H9 (cell line): ENCODE results near the gene TRMT112. TPM values are rescaled to one million over a fixed set of nuclear protein-coding genes. Genes with fewer than 3 reads are reported as not detected.

Experiments
- DNase-seq: peaks from one replicate; pipeline ENCODE4 v3.0.0-alpha.2; 2017
- H2AFZ ChIP-seq: one replicate; pipeline ENCODE4 v1.6.1; 2013; ENCODE audit warnings: mild to moderate bottlenecking, low read length, control low read depth, moderate library complexity
- H2AK5ac ChIP-seq: 2 replicates; pipeline ENCODE4 v1.6.1; 2013; ENCODE audit warnings: low read length, control low read depth, mixed read lengths; ENCODE audit not compliant: insufficient read length
- H2BK120ac ChIP-seq: one replicate; pipeline ENCODE4 v1.6.1; 2013; ENCODE audit warnings: low read depth, mild to moderate bottlenecking, low read length, control low read depth, inconsistent platforms; ENCODE audit not compliant: poor library complexity, severe bottlenecking
- H2BK12ac ChIP-seq: 2 replicates; pipeline ENCODE4 v1.6.1; 2013; ENCODE audit warnings: low read length, control low read depth, mixed read lengths, low read depth; ENCODE audit not compliant: insufficient read length
- H2BK15ac ChIP-seq: 2 replicates; pipeline ENCODE4 v1.6.1; 2013; ENCODE audit warnings: low read depth, low read length, control low read depth
- H2BK20ac ChIP-seq: one replicate; pipeline ENCODE4 v1.6.1; 2013; ENCODE audit warnings: low read depth, mild to moderate bottlenecking, low read length, control low read depth, inconsistent platforms; ENCODE audit not compliant: poor library complexity, severe bottlenecking
- H2BK5ac ChIP-seq: 2 replicates; pipeline ENCODE4 v1.6.1; 2013; ENCODE audit warnings: low read length, control low read depth, mixed read lengths; ENCODE audit not compliant: insufficient read length
- H3K14ac ChIP-seq: 2 replicates; pipeline ENCODE4 v1.6.1; 2013; ENCODE audit warnings: low read length, control low read depth; ENCODE audit not compliant: insufficient read depth
- H3K18ac ChIP-seq: 2 replicates; pipeline ENCODE4 v1.6.1; 2013; ENCODE audit warnings: low read depth, mild to moderate bottlenecking, mixed read lengths, low read length, control low read depth; ENCODE audit not compliant: insufficient read length
- H3K23ac ChIP-seq: 2 replicates; pipeline ENCODE4 v1.6.1; 2013; ENCODE audit warnings: low read length, control low read depth, mixed read lengths, low read depth; ENCODE audit not compliant: insufficient read length
- H3K23me2 ChIP-seq: 2 replicates; pipeline ENCODE4 v1.6.1; 2013; ENCODE audit warnings: low read depth, mild to moderate bottlenecking, mixed read lengths, low read length, control low read depth; ENCODE audit not compliant: insufficient read length, poor library complexity, severe bottlenecking
- H3K27ac ChIP-seq: 2 replicates; pipeline ENCODE4 v1.5.1; 2013; ENCODE audit warnings: low read length, control low read depth, mixed read lengths, low read depth; ENCODE audit not compliant: insufficient read length
- H3K27me3 ChIP-seq: 2 replicates; pipeline ENCODE4 v1.6.1; 2013; ENCODE audit warnings: low read length, control low read depth, inconsistent platforms; ENCODE audit not compliant: insufficient read depth
- H3K4ac ChIP-seq: 2 replicates; pipeline ENCODE4 v1.6.1; 2013; ENCODE audit warnings: low read depth, mild to moderate bottlenecking, control low read depth, inconsistent platforms, low read length, moderate library complexity
- H3K4me1 ChIP-seq: 2 replicates; pipeline ENCODE4 v1.6.1; 2013; ENCODE audit warnings: low read length, control low read depth, inconsistent platforms; ENCODE audit not compliant: insufficient read depth
- H3K4me2 ChIP-seq: 2 replicates; pipeline ENCODE4 v1.6.1; 2013; ENCODE audit warnings: low read length, control low read depth, mixed read lengths; ENCODE audit not compliant: insufficient read length, insufficient read depth
- H3K56ac ChIP-seq: 2 replicates; pipeline ENCODE4 v1.6.1; 2013; ENCODE audit warnings: low read depth, mild to moderate bottlenecking, mixed read lengths, low read length, control low read depth; ENCODE audit not compliant: insufficient read length
- H3K79me1 ChIP-seq: 2 replicates; pipeline ENCODE4 v1.6.1; 2013; ENCODE audit warnings: low read depth, mild to moderate bottlenecking, moderate library complexity, low read length, control low read depth, inconsistent platforms; ENCODE audit not compliant: insufficient read depth, poor library complexity, severe bottlenecking
- H3K79me2 ChIP-seq: 2 replicates; pipeline ENCODE4 v1.6.1; 2013; ENCODE audit warnings: low read length, control low read depth, inconsistent platforms; ENCODE audit not compliant: insufficient read depth
- H3K9ac ChIP-seq: 2 replicates; pipeline ENCODE4 v1.6.1; 2013; ENCODE audit warnings: low read length, control low read depth, mixed read lengths; ENCODE audit not compliant: insufficient read length; ENCODE audit errors: extremely low read depth
- H3K9me3 ChIP-seq: one replicate; pipeline ENCODE4 v1.6.1; 2013; ENCODE audit warnings: low read depth, low read length, inconsistent platforms; ENCODE audit not compliant: control insufficient read depth
- H3T11ph ChIP-seq: one replicate; pipeline ENCODE4 v1.6.1; 2013; ENCODE audit warnings: mild to moderate bottlenecking, low read length, control low read depth, inconsistent platforms
- H4K20me1 ChIP-seq: one replicate; pipeline ENCODE4 v1.6.1; 2013; ENCODE audit not compliant: control insufficient read depth, insufficient read length, insufficient read depth
- H4K5ac ChIP-seq: 2 replicates; pipeline ENCODE4 v1.6.1; 2013; ENCODE audit warnings: low read depth, mild to moderate bottlenecking, mixed read lengths, low read length, control low read depth; ENCODE audit not compliant: insufficient read length
- H4K8ac ChIP-seq: replicated peaks from 2 replicates; pipeline ENCODE4 v1.6.1; 2013; ENCODE audit warnings: low read length, control low read depth, mixed read lengths, low read depth; ENCODE audit not compliant: insufficient read length
- H4K91ac ChIP-seq: 2 replicates; pipeline ENCODE4 v1.6.1; 2013; ENCODE audit warnings: low read depth, mild to moderate bottlenecking, moderate library complexity, mixed read lengths, low read length, control low read depth; ENCODE audit not compliant: insufficient read length
- H3K27ac Mint-ChIP-seq, 3 experiments: 2 replicates in 2 of 3; 3 replicates in 1 of 3; pipeline ENCODE4 v1.8.0; 2020 to 2021; ENCODE audit warnings: mixed read lengths in 3 of 3, mild to moderate bottlenecking in 1 of 3, moderate library complexity in 1 of 3
- H3K27me3 Mint-ChIP-seq: 2 replicates; pipeline ENCODE4 v1.8.0; 2021; ENCODE audit warnings: low read depth, mild to moderate bottlenecking, moderate library complexity, mixed read lengths
- H3K36me3 Mint-ChIP-seq, 3 experiments: 2 replicates in 2 of 3; 3 replicates in 1 of 3; pipeline ENCODE4 v1.8.0; 2020 to 2021; ENCODE audit warnings: low read depth in 3 of 3, mixed read lengths in 3 of 3; ENCODE audit not compliant: insufficient read depth in 1 of 3
- H3K4me1 Mint-ChIP-seq, 2 experiments: 2 replicates each; pipeline ENCODE4 v1.8.0; 2020; ENCODE audit warnings: mixed read lengths in 2 of 2
- H3K4me3 Mint-ChIP-seq, 2 experiments: 2 replicates in 1 of 2; 3 replicates in 1 of 2; pipeline ENCODE4 v1.8.0; 2020 to 2021; ENCODE audit warnings: mild to moderate bottlenecking in 2 of 2, mixed read lengths in 2 of 2, moderate library complexity in 1 of 2
- H3K9me3 Mint-ChIP-seq, 2 experiments: 2 replicates in 1 of 2; 3 replicates in 1 of 2; pipeline ENCODE4 v1.8.0; 2020; ENCODE audit warnings: mild to moderate bottlenecking in 2 of 2, mixed read lengths in 2 of 2, moderate library complexity in 1 of 2
- WGBS: extraction: QIAGEN DNeasy Blood & Tissue Kit; methylation state at CpG from one replicate; pipeline ENCODE4 v1.1.7; 2013; ENCODE audit warnings: missing lambda C conversion rate, low lambda C conversion rate, mixed read lengths; ENCODE audit not compliant: insufficient read length; ENCODE audit errors: extremely low coverage; 5-methylcytosine and 5-hydroxymethylcytosine counted together
- total RNA-seq: library from RNA; stranded (reverse); gene quantifications from 2 replicates; pipeline ENCODE4 v1.2.1, GENCODE V29; 2021
- TF ChIP-seq, protein P1 (sequence below): fragments of 200-600 bp; sonication (generic); conservative IDR thresholded peaks from 3 replicates; pipeline ENCODE4 v1.8.0; 2021; ENCODE audit warnings: antibody characterized with exemption, mild to moderate bottlenecking

TRMT112 gene
- total RNA-seq, 1 experiment from 2014 or later, result 315 TPM

DNA sequence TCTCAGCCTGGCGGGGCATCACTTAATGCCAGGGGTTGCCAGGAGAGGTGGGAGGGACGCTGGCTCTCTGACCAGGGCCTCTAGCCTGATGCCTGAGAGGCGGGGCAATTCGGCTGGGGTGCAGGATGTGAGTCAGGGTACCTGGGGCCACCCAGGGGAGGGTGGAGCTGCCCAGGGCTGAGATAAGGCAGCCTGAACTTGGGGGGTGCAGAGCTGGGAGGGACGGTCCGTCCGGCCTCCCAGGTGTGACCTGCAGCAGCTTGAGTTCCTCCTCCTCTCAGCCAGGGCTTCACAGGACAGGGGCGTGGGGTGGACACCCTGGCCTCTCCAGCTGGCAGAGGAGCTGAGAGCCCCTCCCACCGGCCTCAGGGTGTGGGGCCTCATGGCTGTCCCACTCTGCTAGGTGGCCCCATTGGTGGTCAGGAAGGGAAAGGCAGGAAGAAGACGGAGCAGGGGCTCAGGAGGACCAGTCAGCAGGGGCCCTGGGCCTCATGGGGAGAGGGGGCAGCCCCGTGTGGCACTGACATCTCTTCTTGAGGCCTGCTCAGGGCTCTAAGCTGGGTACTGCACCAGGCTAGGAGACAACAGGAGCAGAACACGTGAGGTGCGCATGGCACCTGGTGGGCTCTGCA lies 40.7 kb upstream of the TRMT112 start:
- H3K9me3 ChIP-seq, result no peaks in the 10 kb centered on the region
- Mint-ChIP-seq H3K4me3 (peak overlapping the region; percentile 39 to 58; a peak in 3 of 5 replicates), H3K36me3 (peaks cover 11 to 20% (median 15%) of the 10 kb centered on the region in 3 experiments; a peak in 6 of 7 replicates), H3K9me3 (no peaks in the 10 kb centered on the region), H3K27ac (no peak overlapping the region), H3K27me3 (no peaks in the 10 kb centered on the region), H3K4me1 (peaks cover 21 to 38% of the 10 kb centered on the region in 2 experiments)
- no CpG with 5 or more reads among the region's 13 CpGs for WGBS
- no peak overlapping the region for H2BK20ac ChIP-seq
- no peak overlapping the region for H2BK120ac ChIP-seq
- H2AFZ ChIP-seq, result no peak overlapping the region
- no peaks in the 10 kb centered on the region for H3K79me1 ChIP-seq
- no peaks in the 10 kb centered on the region for H3K79me2 ChIP-seq
- DNase-seq, result no peak
- no peak overlapping the region for H2BK15ac ChIP-seq
- H3K9ac ChIP-seq, result no peak overlapping the region
- TF ChIP-seq, protein P1, sequence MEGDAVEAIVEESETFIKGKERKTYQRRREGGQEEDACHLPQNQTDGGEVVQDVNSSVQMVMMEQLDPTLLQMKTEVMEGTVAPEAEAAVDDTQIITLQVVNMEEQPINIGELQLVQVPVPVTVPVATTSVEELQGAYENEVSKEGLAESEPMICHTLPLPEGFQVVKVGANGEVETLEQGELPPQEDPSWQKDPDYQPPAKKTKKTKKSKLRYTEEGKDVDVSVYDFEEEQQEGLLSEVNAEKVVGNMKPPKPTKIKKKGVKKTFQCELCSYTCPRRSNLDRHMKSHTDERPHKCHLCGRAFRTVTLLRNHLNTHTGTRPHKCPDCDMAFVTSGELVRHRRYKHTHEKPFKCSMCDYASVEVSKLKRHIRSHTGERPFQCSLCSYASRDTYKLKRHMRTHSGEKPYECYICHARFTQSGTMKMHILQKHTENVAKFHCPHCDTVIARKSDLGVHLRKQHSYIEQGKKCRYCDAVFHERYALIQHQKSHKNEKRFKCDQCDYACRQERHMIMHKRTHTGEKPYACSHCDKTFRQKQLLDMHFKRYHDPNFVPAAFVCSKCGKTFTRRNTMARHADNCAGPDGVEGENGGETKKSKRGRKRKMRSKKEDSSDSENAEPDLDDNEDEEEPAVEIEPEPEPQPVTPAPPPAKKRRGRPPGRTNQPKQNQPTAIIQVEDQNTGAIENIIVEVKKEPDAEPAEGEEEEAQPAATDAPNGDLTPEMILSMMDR, result no peak
- peaks cover 12% of the 10 kb centered on the region for H3K23me2 ChIP-seq
- H3K23ac ChIP-seq, result no peak overlapping the region
- no peak overlapping the region for H3K56ac ChIP-seq
- H3K27ac ChIP-seq, result no peak overlapping the region
- no peaks in the 10 kb centered on the region; the same call in 1 of the 2 replicates for H3K27me3 ChIP-seq
- H2AK5ac ChIP-seq, result no peak overlapping the region
- no peak overlapping the region; the same call in 1 of the 2 replicates for H3K14ac ChIP-seq
- H4K91ac ChIP-seq, result no peak overlapping the region
- H3K4ac ChIP-seq, result no peak overlapping the region
- no peak overlapping the region for H4K5ac ChIP-seq
- no peak overlapping the region for H4K8ac ChIP-seq
- no peak overlapping the region for H2BK5ac ChIP-seq
- no peak overlapping the region for H3K18ac ChIP-seq
- H2BK12ac ChIP-seq, result no peak overlapping the region
- peaks cover 2% of the 10 kb centered on the region; the same call in 1 of the 2 replicates for H3K4me1 ChIP-seq
- peak overlapping the region; percentile 54 for H3K4me2 ChIP-seq
- peaks cover 2% of the 10 kb centered on the region for H4K20me1 ChIP-seq
- no peak overlapping the region for H3T11ph ChIP-seq
